GM18526 (cell line): Measurements from ENCODE around the gene ILKAP.

ENCODE experiments used
- POLR2A ChIP-seq: IDR thresholded peaks from 3 replicates; pipeline ENCODE4 v1.6.1; 2011; ENCODE audit not compliant: insufficient read length; ENCODE audit errors: extremely low read depth

The ILKAP gene

DNA sequence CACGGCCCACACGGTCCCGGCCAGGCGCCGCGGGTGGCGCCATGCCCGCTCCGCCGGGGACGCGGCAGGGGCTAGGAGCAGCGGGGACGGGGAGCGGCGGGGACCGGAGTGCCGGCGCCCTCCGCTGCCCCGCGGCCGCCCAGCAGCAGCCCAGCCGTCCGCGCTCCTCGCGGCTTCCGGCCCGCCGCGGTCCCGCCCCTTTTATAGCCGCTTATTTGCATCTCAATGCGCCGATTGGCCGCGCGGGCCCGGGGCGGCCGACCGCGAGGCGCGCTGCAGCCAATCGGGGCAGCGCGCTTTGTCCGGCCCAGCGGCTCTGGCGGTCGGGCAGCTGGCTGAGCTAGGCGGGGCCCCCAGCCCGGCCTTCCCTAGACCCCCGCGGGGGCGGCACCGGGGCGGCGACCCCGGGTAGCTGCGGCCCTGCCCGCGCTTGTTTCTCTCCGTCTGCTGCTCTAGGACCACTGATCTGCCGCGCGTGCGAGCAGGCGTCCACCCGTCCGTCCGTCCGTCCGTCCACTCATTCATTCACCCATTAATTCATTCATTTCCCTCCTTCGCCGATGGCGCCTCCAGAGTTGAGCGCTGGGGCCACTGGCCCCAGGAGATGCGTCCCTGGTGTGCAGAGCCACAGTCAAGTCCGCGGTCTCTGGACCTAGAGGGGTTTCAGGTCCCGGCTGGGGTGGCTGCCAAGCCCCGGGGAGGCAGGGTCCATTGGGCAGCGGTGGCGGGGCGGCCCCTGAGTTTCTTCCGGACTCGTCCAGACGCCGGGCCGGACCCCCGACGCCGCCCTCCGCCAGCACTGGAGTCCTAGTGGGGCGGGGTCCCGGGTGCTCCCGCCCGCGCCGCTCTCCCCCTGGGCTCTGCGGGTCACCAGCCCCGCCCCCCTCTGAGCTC is 36.6 kb upstream of the ILKAP start, which contains the start of gene HES6:
Gene HES6, minus strand, starts transcription at position 176 of the 894 bp plus-strand sequence. Its CDS starts 133 bp downstream, at position 43.
- peak; percentile 88 for TF ChIP-seq POLR2A

DNA sequence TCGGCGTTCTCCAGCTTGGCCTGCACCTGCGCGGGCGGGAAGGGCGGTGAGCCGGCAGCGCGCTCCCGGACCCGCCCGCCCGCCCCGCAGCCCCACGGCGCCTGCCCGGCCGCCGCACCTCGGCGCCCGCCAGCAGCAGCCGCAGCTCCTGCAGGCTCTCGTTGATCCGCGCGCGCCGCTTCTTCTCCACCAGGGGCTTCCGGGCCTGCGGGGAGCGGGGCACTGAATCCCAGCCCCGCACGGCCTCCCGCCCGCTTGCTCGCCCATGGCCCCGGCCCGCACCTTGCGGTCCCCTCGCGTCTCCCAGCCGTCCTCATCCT is 36.0 kb upstream of the ILKAP start:
- no peak for TF ChIP-seq POLR2A

DNA sequence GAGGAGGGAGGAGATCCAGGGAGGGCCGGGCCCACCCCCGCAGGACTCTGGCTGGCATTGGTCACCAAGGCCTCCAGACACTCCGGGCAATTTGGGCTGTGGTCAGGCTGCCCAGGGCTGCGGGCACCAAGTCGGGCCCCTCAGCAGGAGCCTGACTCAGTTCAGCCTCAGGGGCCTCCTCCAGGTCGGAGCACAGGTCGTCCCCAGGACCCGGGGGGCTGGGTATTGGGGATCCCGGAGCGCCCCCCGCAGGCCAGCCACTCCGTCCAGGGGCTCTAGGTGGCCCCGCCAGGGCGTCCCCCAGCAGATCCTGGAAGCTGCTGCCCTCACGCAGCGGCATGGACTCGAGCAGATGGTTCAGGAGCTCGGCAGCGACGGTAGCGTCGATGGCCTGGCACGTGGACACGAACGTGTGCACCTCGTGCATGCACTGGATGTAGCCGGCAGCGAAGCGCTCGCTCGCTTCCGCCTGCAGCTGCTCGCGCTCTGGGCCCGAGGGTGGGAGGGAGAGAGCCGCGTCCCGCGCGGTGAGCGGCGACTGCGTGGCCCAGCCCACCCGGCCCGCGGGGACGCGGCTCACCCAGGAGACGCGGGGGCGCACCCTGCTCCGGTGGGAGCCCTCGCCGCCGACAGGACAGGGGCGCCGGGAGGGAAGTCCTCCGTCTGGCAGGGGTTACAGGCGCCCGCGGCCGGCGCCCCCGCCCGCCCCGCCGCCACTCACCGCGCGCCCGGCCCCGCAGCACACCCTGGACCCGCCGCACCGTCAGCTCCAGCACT is 35.5 kb upstream of the ILKAP start:
- no peak for TF ChIP-seq POLR2A

DNA sequence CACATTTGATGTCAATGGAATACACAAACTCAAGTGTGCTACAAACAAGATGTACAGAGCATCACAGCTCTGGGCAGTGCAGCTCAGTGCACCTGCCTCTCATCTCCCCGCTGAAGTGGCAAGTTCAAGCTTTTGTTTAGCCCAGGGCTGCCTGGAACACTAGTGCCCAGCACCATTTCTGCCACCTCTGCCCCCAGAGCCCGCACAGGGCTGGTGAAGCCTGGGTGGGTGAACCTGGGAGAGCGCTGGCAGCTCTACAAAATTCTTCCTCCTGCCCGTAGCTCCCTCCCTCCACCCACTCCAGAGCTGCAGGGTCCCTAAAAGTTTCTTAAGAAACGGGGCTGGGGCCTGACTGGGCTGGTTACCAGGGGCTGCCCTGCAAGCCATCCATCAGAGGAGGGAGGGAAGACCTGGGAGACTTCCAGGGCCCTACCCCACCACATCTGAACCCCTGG is 34.8 kb upstream of the ILKAP start:
- TF ChIP-seq POLR2A, result no peak

DNA sequence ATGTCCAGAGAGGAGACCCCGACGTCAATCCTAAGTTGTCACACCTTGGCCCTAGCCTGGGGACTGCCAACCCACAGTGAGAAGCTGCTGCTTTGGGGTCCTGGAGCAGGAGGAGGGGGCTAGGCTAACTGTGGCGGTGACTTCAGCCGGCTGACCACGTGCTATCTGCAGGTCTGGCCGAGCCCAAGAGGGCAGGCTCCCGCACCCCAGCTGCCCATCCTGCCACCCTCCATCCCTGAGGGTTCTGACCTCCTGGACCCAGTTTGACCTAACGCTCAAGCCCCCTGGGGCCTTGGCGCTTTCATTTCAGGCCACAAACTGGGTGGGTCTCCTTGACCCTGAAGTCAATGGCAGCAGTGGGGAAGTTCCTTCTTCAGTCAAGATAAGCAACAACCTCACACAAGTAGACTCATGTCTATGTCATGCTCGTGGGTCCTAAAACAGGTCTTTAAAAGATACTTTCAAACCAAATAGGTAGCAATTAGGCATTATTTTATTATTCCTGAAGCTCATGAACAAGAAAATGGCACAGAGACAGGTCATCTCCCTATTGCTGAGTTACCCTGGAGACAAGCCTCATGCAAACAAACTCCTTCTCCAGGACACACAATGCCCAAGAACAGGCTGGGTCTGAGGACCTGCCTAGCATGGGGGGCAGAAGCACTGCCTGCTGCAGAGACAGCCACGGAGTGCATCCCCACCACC is 34.1 kb upstream of the ILKAP start:
- TF ChIP-seq POLR2A, result no peak

DNA sequence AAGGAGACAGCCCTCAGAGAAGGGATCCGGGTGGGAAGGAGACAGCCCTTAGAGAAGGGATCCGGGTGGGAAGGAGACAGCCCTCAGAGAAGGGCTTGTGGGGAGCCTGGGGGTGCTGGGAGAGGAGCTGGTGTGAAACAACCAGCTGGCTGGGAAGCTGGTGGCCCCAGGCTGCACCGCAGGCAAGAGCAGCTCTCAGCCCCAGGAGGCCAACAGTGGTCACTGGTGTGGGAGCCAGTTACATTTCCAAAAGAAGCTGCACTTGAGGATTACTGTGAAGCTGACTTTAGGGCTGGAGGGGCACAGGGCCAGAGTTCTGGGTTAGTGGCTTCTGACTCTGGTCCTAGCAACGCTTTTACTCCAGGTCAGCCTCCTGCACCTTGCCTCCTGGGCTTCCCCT is 33.1 kb upstream of the ILKAP start:
- TF ChIP-seq POLR2A, result no peak

DNA sequence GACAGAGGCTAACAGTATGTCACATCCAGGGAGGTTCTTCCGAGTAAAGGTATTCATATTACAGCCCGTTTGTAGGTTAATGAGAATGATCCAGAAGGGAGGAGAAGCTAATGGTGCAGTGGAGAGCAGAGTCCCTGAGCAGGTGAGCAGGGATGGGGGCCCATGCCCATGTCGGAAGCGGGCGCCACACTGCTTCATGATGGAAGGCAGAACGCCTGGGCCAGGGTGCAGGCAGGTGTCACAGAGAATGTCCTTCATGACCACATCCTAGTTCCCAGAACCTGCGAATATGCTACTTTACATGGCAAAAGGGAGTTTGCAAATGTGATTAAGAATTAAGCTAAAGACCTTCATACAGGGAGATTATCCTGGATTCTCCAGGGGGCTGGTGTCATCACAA is 32.4 kb upstream of the ILKAP start:
- no peak for TF ChIP-seq POLR2A

DNA sequence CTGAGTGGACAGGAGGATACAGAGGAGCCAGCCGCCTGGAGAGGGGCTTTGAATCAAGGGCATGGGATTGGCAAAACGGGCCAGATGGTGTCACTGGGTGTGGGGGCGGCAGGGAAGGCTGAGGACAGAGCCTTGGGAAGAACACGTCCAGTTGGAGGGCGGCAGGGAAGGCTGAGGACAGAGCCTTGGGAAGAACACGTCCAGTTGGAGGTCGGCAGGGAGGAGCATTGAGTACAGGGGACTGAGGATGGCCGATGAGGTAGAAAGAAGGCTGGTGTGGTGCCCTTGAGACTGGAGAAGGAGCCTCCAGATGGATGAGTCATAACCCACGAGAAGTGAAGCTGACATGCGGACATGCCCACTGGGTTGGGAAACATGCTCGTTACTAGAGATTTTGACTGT is 31.8 kb upstream of the ILKAP start:
- no peak for TF ChIP-seq POLR2A

DNA sequence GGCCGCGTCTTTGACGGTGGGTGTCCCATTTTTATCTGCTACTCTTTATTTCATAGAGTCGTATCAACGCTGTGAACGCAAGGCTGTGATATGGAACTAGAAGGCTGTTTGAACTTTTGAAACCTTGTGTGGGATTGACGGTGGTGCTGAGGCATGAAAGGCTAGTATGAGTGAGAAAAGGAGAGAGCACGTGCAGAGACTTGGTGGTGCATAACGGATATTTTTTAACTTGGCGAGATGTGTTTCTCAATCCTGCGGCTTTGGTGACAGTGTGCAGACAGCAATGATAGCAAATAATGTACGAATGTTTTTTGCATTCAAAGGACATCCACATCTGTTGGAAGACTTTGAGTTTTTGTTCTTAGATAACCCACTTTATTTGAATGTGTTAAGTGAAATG is 30.1 kb upstream of the ILKAP start:
- no peak for TF ChIP-seq POLR2A

DNA sequence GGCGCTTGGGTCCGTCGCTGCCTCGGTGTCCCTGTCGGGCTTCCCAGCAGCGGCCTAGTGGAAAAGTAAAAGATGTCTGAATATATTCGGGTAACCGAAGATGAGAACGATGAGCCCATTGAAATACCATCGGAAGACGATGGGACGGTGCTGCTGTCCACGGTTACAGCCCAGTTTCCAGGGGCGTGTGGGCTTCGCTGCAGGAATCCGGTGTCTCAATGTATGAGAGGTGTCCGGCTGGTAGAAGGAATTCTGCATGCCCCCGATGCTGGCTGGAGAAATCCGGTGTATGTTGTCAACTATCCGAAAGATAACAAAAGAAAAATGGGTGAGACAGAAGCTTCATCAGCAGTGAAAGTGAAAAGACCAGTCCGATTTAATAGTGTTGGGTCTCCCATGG is 28.3 kb upstream of the ILKAP start:
- no peak for TF ChIP-seq POLR2A

DNA sequence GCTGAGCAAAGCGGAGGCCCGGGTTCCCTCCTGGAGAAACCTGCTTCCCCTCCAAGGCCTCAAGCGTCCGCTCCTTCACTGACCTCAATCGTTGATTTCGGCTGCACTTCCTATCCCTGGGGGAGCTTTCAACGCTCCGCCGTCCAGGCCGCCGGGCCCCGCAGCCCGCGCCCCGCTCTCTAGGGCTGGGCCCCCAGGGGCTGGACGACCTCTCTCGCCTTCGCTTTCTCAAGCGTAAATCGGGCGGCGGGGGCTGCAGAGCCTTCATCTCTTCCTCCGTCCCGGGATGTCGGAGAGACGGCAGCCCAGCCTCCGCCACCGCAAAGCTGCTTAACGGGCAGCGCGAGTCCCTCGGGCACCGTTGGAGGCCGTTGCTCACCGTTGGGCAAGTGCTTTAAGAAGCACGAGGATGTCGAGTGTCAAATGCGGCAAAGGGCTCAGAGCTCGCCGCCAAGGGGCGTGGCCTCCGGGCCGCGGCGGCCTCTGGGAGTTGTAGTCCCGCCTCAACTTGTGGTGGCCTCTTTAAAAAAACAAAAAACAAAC is 27.8 kb upstream of the ILKAP start:
- TF ChIP-seq POLR2A, result no peak

DNA sequence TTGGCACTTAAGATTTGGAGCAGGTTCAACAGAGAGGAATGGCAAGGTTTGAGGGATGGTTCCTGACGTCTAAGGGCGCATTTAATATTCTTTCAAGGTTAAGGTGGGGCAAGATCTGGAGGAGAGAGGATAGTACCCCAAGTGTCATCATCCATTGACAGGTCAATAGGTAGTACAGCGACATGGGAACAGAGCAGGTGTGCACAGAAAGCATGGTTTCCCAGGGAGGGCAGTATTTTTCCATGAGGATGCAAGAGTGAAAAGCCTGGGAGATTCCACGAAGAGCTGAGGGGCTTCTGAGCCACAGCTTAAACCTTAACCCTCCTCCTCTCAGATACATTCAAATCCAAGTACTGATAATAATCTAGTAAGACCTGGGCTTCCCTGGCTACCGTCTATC is 27.2 kb upstream of the ILKAP start:
- no peak for TF ChIP-seq POLR2A

DNA sequence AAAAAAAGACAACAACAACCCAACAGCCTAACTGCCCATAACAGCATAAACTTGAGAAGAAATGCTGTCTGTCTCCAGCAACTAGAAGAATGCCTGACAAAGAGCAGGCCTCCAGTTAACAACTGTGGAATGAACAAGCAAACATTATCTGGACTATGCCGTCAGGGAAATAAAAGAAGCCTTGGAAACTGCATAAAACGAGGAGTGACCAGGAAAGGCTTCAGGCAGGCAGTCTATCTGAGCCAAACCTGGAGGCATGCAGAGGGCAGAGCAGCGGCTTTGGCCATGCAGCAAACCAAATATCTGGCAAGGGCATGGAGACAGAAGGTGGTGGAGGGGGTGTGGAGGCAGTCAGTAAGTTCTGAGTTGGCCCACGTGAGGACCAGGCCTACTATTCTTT is 25.2 kb upstream of the ILKAP start:
- no peak for TF ChIP-seq POLR2A

DNA sequence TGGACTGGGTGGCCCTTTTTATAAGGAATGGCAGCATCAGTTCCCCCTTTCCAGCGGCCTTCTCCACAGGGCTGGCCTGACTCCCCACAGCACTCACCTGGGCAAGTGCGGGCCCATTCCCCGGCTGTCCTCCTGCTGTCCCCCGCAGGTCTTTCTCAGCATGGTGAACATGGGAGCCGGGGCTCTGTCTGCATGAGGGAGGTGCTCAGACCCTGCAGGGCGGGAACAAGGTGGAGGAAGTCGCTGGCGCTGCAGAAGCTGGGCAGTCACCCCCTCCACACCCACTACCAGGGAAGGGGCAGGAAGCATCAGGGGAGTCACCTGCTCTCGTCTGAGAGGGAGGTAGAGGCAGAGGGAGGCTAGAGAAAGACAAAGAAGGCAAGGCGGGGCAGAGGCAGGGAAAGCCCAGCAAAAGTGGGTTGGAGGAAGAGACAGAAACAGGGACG is 24.1 kb upstream of the ILKAP start:
- TF ChIP-seq POLR2A, result no peak
